Esophagus squamous epithelium (tissue), 5 donors: Measurements from ENCODE around the gene SUPT20H. TPM values are rescaled to one million over a fixed set of nuclear protein-coding genes. Genes with fewer than 3 reads are reported as not detected.

Source experiments
- DNase-seq: peaks from one replicate; lab custom pipeline; 2025; lab: John Stamatoyannopoulos, UW
- H3K27ac ChIP-seq, 4 donors: fragments of 200-600 bp; sonication (generic); one replicate each; pipeline ENCODE4 v1.5.1; 2016 to 2019; ENCODE audit warnings: mild to moderate bottlenecking in 1 of 4
- H3K27me3 ChIP-seq, 4 donors: fragments of 200-600 bp; sonication (generic); 1 replicate in 3 of 4; 2 replicates in 1 of 4; pipeline versions ENCODE4 v1.5.1 to v1.6.0; 2017 to 2021; ENCODE audit warnings: antibody characterized with exemption in 1 of 4
- H3K36me3 ChIP-seq, 3 donors: fragments of 200-600 bp; sonication (generic); one replicate each; pipeline ENCODE4 v1.5.1; 2016 to 2019
- H3K4me1 ChIP-seq, 3 donors: fragments of 200-600 bp; sonication (generic); one replicate each; pipeline ENCODE4 v1.5.1; 2017 to 2019
- H3K4me3 ChIP-seq, 4 donors: fragments of 200-600 bp; sonication (generic); 1 replicate in 3 of 4; 2 replicates in 1 of 4; pipeline ENCODE4 v1.5.1; 2016 to 2019; ENCODE audit warnings: mild to moderate bottlenecking in 2 of 4, moderate library complexity in 1 of 4
- H3K9me3 ChIP-seq, 3 donors: fragments of 200-600 bp; sonication (generic); one replicate each; pipeline ENCODE4 v1.5.1; 2016 to 2019
- CTCF ChIP-seq, 6 experiments: fragments of 450-650 bp in 4 of 6; fragments of 200-600 bp in 2 of 6; sonication (generic) in 2 of 6; IDR thresholded peaks; one replicate each; pipeline ENCODE4 v1.5.1; 2016 to 2019; ENCODE audit warnings: antibody characterized with exemption in 6 of 6, mild to moderate bottlenecking in 4 of 6, moderate library complexity in 4 of 6
- POLR2A ChIP-seq, 4 donors: fragments of 450-650 bp; IDR thresholded peaks; one replicate each; pipeline ENCODE4 v1.6.1; 2017; ENCODE audit warnings: antibody characterized with exemption in 4 of 4, mild to moderate bottlenecking in 4 of 4, moderate library complexity in 3 of 4
- whole genome bisulfite sequencing, 2 donors: methylation state at CpG; one replicate each; pipeline ENCODE4 v1.1.5; 2018; 5-methylcytosine and 5-hydroxymethylcytosine counted together
- intact Hi-C: fragments of 100-400 bp; cut with DNase I; formaldehyde crosslinking; loops from one replicate; pipeline ENCODE4 v1.15.0; 2022
- total RNA-seq, 4 donors: library from RNA; depleted of rRNA; stranded (reverse); fragments of >200 nt; gene quantifications; one replicate each; pipeline ENCODE4 v1.1.0, GENCODE V29; 2016
- donor health status: DM: yes; HTN: yes; CAD: no.

The SUPT20H gene
- total RNA-seq, 4 donors from 2014 or later, result 18.1 to 40.2 (median 27.1) TPM

- intact Hi-C loops, result no loop called here
- no peak for DNase-seq
- peaks cover 0 to 24% (median 0%) of the 10 kb centered on the region in 3 donors for H3K4me1 ChIP-seq
- H3K27me3 ChIP-seq, result no peaks in the 10 kb centered on the region
- peaks cover 7 to 95% (median 19%) of the 10 kb centered on the region in 3 donors for H3K36me3 ChIP-seq
- H3K4me3 ChIP-seq, result no peak overlapping the region
- no peaks in the 10 kb centered on the region for H3K9me3 ChIP-seq
- TF ChIP-seq POLR2A (IDR thresholded peaks at IDR 0.05) (no peak), CTCF (IDR thresholded peaks at IDR 0.05) (no peak)
- H3K27ac ChIP-seq, result peak overlapping the region in 2 of 4 donors; percentile 7 to 19
- 21 to 35% methylated on average over 2 of the region's 2 CpGs for WGBS, 2 donors
Measured at GRCh38 chr13:36965767-36966166, 93.7 kb downstream of the SUPT20H start.

- Histone ChIP-seq H3K4me1 (no peaks in the 10 kb centered on the region), H3K36me3 (peaks cover 5 to 94% (median 15%) of the 10 kb centered on the region in 3 donors), H3K27ac (no peak overlapping the region), H3K27me3 (no peaks in the 10 kb centered on the region), H3K4me3 (no peak overlapping the region), H3K9me3 (no peaks in the 10 kb centered on the region)
- 91 to 93% methylated on average over 2 of the region's 2 CpGs for WGBS, 2 donors
- no peak for DNase-seq
- TF ChIP-seq POLR2A (IDR thresholded peaks at IDR 0.05), result no peak
- no peak for TF ChIP-seq CTCF (IDR thresholded peaks at IDR 0.05)
- intact Hi-C loops, result no loop called here
Measured at GRCh38 chr13:36959456-36960116, 99.9 kb downstream of the SUPT20H start.

Other genes with a start within 250 kb of the SUPT20H start
- 1 to 10 TPM in 3 of 4 donors, under 1 TPM in 1; 0.97 to 3.8 (median 1.7) TPM for gene RFXAP, start 240.5 kb downstream of the SUPT20H start, total RNA-seq
- gene SMAD9, start 139.4 kb downstream of the SUPT20H start, total RNA-seq, result 1 to 10 TPM in 3 of 4 donors, under 1 TPM in 1; 0.88 to 7.8 (median 2.9) TPM
- gene ALG5, start 60.3 kb downstream of the SUPT20H start, total RNA-seq, result 10 to 100 TPM; 15.0 to 43.1 (median 23.3) TPM
- gene EXOSC8, start 58.9 kb downstream of the SUPT20H start, total RNA-seq, result 10 to 100 TPM; 12.4 to 33.0 (median 28.1) TPM
- gene CSNK1A1L, start 46.0 kb upstream of the SUPT20H start, total RNA-seq, result not detected